Uterus (tissue), 2 donors: ENCODE measurements around the gene OR10D3.

ENCODE experiments used
- CTCF ChIP-seq, 4 experiments: fragments of 200-600 bp in 2 of 4; fragments of 450-650 bp in 2 of 4; sonication (generic) in 2 of 4; IDR thresholded peaks; one replicate each; pipeline ENCODE4 v1.5.1; 2016 to 2019; ENCODE audit warnings: antibody characterized with exemption in 4 of 4, mild to moderate bottlenecking in 2 of 4, moderate library complexity in 1 of 4
- POLR2A ChIP-seq, 2 donors: fragments of 450-650 bp; IDR thresholded peaks; one replicate each; pipeline ENCODE4 v1.6.1; 2016; ENCODE audit warnings: antibody characterized with exemption in 2 of 2, mild to moderate bottlenecking in 1 of 2, moderate library complexity in 1 of 2

GRCh38 chr11:124160986-124161385 lies 22.2 kb upstream of the OR10D3 start:
- no peak for TF ChIP-seq CTCF (IDR thresholded peaks at IDR 0.05)
- no peak for TF ChIP-seq POLR2A (IDR thresholded peaks at IDR 0.05)
